ENCODE results near the gene TMEM72. TPM values are rescaled to one million over a fixed set of nuclear protein-coding genes. Genes with fewer than 3 reads are reported as not detected.

TMEM72 gene
- total and polyA plus RNA-seq, 2 experiments from 2014 or later, result 1.3 to 2.3 TPM

DNA sequence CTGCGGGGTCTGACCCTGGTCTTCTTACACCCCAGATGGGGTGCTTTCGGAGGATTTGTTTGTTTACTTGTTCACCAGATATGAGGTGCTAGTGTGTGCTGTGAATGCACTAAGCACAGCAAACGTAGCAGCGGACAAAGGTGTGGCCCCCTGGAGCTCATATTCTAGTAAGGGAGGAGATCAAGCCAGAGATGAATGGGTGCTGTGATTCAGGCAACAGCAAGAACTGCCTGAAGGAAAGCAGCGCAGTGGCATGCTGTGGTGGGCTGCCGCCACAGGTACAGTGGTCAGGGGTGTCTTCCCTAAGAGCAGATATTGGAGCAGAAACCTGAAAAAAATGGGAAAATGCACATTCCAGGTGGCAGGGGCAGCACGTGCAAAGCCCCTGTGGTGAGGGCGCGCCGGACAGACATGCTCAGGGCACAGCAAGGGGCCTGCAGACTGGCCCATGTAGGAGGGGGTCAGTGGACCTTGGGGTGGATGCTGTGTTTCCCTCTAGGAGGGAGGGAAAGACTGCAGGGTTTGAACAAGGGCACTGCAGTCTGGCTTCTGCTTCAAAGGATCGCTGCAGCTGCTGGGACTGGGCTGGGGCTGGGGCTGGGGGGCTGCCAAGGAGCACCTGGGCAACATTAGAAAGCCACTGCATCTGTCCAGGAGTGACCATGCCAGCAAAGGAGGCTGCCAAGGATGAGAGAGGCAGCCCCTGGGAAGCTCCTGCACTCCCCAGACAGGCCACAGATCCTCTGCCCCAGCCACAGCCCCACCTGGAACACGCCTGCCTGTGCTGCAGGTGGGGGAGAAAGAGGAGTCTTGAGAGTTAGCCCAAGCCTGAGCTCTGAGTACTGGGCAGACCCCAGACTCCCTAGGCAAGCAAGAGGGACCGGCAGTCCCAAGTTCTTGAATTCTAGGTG is 68.4 kb downstream of the TMEM72 start:
- Histone ChIP-seq H3K36me3 (no peaks in the 10 kb centered on the region), H3K4me1 (ENCODE audit: low read depth) (peaks cover 60% of the 10 kb centered on the region), H3K4me3 (no peak overlapping the region), H3K9me3 (ENCODE audit: low read depth) (no peaks in the 10 kb centered on the region), H3K27ac (peak overlapping the region; percentile 91), H3K27me3 (no peaks in the 10 kb centered on the region)
- DNase-seq (ENCODE audit: low read depth in 1 of 2, low spot score in 1 of 2), result no peak
- TF ChIP-seq, protein P1, sequence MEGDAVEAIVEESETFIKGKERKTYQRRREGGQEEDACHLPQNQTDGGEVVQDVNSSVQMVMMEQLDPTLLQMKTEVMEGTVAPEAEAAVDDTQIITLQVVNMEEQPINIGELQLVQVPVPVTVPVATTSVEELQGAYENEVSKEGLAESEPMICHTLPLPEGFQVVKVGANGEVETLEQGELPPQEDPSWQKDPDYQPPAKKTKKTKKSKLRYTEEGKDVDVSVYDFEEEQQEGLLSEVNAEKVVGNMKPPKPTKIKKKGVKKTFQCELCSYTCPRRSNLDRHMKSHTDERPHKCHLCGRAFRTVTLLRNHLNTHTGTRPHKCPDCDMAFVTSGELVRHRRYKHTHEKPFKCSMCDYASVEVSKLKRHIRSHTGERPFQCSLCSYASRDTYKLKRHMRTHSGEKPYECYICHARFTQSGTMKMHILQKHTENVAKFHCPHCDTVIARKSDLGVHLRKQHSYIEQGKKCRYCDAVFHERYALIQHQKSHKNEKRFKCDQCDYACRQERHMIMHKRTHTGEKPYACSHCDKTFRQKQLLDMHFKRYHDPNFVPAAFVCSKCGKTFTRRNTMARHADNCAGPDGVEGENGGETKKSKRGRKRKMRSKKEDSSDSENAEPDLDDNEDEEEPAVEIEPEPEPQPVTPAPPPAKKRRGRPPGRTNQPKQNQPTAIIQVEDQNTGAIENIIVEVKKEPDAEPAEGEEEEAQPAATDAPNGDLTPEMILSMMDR (IDR thresholded peaks at IDR 0.05; ENCODE audit: low read depth, low read length), result no peak

DNA sequence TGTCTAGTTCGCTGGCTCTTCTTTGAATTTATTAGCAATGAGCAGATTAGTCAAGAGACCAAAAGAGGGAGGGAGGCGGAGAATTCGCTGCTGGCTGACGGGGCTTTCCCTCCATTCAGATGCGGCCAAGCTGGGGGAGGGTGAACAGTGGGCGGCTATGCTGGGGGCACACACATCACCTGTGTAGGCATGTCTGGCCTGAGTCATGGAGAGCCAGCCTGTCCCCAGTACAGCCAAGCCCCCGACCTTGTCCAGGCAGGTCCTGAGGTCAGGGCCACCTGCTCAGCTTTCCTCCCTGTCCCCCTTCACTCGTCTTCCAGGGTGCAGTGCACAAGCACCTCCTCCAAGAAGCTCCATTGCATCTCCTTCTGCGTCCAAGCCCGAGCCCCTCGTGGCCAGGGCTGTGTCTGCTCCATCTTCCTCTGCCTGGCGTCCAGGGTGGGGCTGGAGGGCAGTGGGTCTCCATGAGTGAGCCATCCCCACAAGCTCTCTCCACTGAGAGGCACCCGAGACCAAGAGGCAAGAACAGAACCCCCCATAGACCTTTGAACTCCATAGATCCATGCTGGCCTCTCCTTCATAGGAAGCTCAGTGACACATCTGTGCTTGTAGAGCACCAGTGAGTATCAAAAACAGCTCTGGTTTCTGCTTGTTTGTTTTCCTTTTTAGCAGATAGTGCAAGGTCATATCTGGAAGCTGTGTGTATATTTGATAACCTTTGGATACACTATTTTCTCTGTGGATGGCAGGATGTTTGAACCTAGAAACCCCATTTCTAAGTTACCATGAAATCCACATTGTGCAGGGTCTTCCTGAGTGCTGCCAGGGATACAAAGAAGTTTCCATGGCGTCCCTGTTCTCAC is 69.4 kb downstream of the TMEM72 start:
- DNase-seq (ENCODE audit: low read depth in 1 of 2, low spot score in 1 of 2), result no peak
- TF ChIP-seq, protein P1 (IDR thresholded peaks at IDR 0.05; ENCODE audit: low read depth, low read length), result no peak
- no peaks in the 10 kb centered on the region for H3K36me3 ChIP-seq
- no peak overlapping the region for H3K27ac ChIP-seq
- peaks cover 62% of the 10 kb centered on the region for H3K4me1 ChIP-seq (ENCODE audit: low read depth)
- H3K27me3 ChIP-seq, result no peaks in the 10 kb centered on the region
- no peaks in the 10 kb centered on the region for H3K9me3 ChIP-seq (ENCODE audit: low read depth)
- no peak overlapping the region for H3K4me3 ChIP-seq

DNA sequence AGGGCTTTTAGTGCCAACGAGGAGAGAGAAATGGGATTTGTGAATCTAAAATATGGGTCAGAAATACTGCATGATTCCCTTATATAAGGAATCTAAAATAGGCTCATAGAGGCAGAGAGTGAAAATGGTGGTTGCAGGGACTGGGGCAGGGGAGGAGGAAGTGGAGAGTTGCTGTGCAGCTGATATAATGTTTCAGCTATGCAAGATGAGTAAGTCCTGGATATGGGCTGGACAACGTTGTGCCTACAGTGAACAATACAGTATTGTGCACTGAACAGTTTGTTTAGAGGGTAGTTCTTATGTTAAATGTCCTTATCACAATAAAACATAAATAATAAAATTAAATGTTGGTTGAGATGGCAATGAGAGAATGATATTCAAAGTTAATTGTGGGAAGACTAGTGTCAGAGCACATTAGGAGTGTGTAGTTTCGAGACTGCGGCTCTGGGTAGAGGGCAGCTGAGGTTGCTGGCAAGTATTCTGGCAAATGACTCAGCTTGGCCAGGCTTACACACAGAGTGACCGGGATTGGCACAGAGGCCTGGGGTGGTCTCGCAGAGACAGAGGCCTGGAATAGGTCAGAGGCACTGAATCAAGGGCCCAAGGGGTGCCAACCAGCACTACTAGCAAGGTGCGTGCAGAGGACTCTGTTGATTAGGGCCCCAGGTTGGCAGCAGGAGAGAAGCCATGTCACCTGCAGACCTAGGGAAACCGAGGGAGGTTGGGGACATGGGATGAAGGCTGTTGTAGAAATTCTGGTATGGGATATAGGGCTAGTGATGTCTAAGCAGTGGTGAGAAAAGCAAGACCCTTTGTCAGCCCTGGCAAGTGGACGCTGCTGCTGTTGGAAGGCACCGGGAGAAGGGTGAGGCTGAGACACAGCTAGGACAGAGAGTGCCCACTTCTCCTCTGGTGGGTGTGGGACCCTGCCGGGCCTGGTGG is 70.3 kb downstream of the TMEM72 start:
- Histone ChIP-seq H3K27me3 (no peaks in the 10 kb centered on the region), H3K27ac (no peak overlapping the region), H3K9me3 (ENCODE audit: low read depth) (no peaks in the 10 kb centered on the region), H3K36me3 (no peaks in the 10 kb centered on the region), H3K4me1 (ENCODE audit: low read depth) (peaks cover 61% of the 10 kb centered on the region), H3K4me3 (no peak overlapping the region)
- DNase-seq (ENCODE audit: low read depth in 1 of 2, low spot score in 1 of 2), result peak in 1 of 2 donors; percentile 89
- TF ChIP-seq, protein P1 (IDR thresholded peaks at IDR 0.05; ENCODE audit: low read depth, low read length), result no peak

DNA sequence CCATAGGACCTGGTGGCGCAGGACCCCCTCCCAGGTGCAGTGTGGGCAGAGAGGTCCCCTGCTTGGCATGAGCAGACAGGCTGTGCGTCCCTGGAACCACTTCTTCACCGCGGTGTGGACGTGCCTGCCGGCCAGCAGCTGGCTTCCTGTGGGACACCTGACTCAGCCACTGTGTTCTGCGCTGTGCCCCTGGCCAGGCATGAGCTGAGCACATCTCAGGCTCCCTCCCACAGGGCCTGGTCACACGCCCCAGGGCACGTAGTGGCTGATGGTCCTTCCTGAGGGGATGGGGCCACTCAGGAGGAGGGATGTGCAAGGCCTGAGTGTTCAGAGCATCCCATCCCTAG is 71.0 kb downstream of the TMEM72 start:
- peaks cover 60% of the 10 kb centered on the region for H3K4me1 ChIP-seq (ENCODE audit: low read depth)
- no peaks in the 10 kb centered on the region for H3K9me3 ChIP-seq (ENCODE audit: low read depth)
- H3K4me3 ChIP-seq, result no peak overlapping the region
- no peak overlapping the region for H3K27ac ChIP-seq
- TF ChIP-seq, protein P1 (IDR thresholded peaks at IDR 0.05; ENCODE audit: low read depth, low read length), result no peak
- no peaks in the 10 kb centered on the region for H3K36me3 ChIP-seq
- DNase-seq (ENCODE audit: low read depth in 1 of 2, low spot score in 1 of 2), result no peak
- no peaks in the 10 kb centered on the region for H3K27me3 ChIP-seq

DNA sequence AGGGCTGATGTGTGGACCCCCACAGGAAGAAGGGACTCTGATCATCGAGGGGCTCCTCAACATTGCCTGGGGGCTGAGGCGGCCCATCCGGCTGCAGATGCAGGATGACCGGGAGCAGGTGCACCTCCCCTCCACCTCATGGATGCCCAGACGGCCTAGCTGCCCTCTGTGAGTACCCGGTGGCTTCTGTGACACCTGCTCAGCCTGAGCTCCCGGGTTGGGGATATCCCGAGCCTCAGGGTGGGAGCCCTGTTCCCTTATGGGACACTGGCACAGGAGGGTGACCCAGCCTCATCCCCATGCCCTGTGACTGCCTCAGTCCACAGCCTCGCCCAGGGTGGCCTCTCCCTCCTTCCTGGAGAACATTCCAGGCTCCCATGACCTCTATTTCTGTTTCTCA is 71.4 kb downstream of the TMEM72 start:
- no peak overlapping the region for H3K4me3 ChIP-seq
- H3K9me3 ChIP-seq (ENCODE audit: low read depth), result no peaks in the 10 kb centered on the region
- no peak overlapping the region for H3K27ac ChIP-seq
- H3K27me3 ChIP-seq, result no peaks in the 10 kb centered on the region
- DNase-seq (ENCODE audit: low read depth in 1 of 2, low spot score in 1 of 2), result no peak
- no peaks in the 10 kb centered on the region for H3K36me3 ChIP-seq
- TF ChIP-seq, protein P1 (IDR thresholded peaks at IDR 0.05; ENCODE audit: low read depth, low read length), result no peak
- H3K4me1 ChIP-seq (ENCODE audit: low read depth), result peaks cover 56% of the 10 kb centered on the region
